Measurements from ENCODE around the gene USP33. TPM values are rescaled to one million over a fixed set of nuclear protein-coding genes. Genes with fewer than 3 reads are reported as not detected.
A peak's percentile ranks its signal among the peaks of the same experiment; 100 is the strongest.

USP33 gene
- total and polyA plus RNA-seq, 9 of the 15 experiments (the other 6 are each of a cell fraction or from before 2014, with no cell fraction given), result 22.4 to 83.5 (median 44.7) TPM

DNA sequence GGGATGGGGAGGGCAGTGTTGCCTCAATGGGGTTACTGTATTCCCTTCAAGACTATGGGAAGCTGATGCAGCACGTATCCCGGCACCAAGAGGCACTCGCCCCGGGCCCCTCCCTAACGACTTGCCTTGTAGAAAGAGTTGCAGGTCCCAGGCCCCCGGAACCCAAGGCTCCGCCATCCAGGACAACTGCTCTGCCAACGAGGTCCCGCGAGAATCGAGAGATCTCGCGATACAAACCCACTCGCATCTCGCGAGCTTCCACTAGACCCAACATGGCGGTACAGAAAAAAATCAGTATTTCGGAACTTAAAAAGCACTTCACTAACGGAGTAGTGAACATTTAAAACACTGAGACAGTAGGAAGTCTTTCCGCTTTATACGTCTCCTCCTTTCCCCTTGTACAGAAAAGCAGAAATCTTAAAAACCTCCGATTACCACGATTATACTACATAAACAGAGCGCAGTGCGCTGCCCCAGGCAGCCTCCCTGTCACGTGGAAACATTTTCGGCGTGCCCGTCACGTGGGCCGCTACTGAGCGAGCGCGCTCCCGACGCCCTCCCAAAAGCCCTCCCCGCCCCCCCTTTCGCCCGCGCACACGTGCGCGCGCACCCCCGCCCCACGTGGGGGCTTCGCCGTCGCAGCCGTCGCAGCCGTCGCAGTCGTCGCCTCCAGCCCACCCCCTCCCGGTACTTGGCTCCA, 77.0 kb downstream of the USP33 start, which contains the start of gene ZZZ3 (continued):
- TF ChIP-seq HDAC1 (IDR thresholded peaks at IDR 0.05) (peak in 1 of 2 experiments; percentile 37; a peak in 2 of 4 replicates), GTF2F1 (IDR thresholded peaks at IDR 0.05; ENCODE audit: low read depth, low read length) (no peak), NRF1 (conservative IDR thresholded peaks at IDR 0.05 in 1 of 2, IDR thresholded peaks at IDR 0.05 in 1 of 2) (peak in 1 of 2 experiments; percentile 49; a peak in 3 of 4 replicates), EP400 (IDR thresholded peaks at IDR 0.05) (peak; percentile 97), ZNF324 (CRISPR knock-in tag; IDR thresholded peaks at IDR 0.05) (no peak), CHD2 (IDR thresholded peaks at IDR 0.05; ENCODE audit: low read depth, low read length) (peak; percentile 99), ZNF444 (CRISPR knock-in tag; IDR thresholded peaks at IDR 0.05) (no peak), SMAD4 (CRISPR knock-in tag; conservative IDR thresholded peaks at IDR 0.05) (no peak), ZNF830 (CRISPR knock-in tag; IDR thresholded peaks at IDR 0.05) (0 out of 2 replicates have a peak, but pooled peaks have one; percentile 35), SIN3B (IDR thresholded peaks at IDR 0.05; ENCODE audit: low read depth) (peak; percentile 96), POLR2AphosphoS5 (IDR thresholded peaks at IDR 0.05; ENCODE audit: control insufficient read depth, insufficient read depth, low read depth, low read length) (peak; percentile 4; the same call in 1 of the 2 replicates), MAFF (IDR thresholded peaks at IDR 0.05; ENCODE audit: low read length) (peak; percentile 84; the same call in 1 of the 2 replicates)
- TF ChIP-seq, protein P1, sequence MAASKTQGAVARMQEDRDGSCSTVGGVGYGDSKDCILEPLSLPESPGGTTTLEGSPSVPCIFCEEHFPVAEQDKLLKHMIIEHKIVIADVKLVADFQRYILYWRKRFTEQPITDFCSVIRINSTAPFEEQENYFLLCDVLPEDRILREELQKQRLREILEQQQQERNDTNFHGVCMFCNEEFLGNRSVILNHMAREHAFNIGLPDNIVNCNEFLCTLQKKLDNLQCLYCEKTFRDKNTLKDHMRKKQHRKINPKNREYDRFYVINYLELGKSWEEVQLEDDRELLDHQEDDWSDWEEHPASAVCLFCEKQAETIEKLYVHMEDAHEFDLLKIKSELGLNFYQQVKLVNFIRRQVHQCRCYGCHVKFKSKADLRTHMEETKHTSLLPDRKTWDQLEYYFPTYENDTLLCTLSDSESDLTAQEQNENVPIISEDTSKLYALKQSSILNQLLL (CRISPR knock-in tag; IDR thresholded peaks at IDR 0.05; ENCODE audit: borderline replicate concordance), result no peak
- TF ChIP-seq, protein P2, sequence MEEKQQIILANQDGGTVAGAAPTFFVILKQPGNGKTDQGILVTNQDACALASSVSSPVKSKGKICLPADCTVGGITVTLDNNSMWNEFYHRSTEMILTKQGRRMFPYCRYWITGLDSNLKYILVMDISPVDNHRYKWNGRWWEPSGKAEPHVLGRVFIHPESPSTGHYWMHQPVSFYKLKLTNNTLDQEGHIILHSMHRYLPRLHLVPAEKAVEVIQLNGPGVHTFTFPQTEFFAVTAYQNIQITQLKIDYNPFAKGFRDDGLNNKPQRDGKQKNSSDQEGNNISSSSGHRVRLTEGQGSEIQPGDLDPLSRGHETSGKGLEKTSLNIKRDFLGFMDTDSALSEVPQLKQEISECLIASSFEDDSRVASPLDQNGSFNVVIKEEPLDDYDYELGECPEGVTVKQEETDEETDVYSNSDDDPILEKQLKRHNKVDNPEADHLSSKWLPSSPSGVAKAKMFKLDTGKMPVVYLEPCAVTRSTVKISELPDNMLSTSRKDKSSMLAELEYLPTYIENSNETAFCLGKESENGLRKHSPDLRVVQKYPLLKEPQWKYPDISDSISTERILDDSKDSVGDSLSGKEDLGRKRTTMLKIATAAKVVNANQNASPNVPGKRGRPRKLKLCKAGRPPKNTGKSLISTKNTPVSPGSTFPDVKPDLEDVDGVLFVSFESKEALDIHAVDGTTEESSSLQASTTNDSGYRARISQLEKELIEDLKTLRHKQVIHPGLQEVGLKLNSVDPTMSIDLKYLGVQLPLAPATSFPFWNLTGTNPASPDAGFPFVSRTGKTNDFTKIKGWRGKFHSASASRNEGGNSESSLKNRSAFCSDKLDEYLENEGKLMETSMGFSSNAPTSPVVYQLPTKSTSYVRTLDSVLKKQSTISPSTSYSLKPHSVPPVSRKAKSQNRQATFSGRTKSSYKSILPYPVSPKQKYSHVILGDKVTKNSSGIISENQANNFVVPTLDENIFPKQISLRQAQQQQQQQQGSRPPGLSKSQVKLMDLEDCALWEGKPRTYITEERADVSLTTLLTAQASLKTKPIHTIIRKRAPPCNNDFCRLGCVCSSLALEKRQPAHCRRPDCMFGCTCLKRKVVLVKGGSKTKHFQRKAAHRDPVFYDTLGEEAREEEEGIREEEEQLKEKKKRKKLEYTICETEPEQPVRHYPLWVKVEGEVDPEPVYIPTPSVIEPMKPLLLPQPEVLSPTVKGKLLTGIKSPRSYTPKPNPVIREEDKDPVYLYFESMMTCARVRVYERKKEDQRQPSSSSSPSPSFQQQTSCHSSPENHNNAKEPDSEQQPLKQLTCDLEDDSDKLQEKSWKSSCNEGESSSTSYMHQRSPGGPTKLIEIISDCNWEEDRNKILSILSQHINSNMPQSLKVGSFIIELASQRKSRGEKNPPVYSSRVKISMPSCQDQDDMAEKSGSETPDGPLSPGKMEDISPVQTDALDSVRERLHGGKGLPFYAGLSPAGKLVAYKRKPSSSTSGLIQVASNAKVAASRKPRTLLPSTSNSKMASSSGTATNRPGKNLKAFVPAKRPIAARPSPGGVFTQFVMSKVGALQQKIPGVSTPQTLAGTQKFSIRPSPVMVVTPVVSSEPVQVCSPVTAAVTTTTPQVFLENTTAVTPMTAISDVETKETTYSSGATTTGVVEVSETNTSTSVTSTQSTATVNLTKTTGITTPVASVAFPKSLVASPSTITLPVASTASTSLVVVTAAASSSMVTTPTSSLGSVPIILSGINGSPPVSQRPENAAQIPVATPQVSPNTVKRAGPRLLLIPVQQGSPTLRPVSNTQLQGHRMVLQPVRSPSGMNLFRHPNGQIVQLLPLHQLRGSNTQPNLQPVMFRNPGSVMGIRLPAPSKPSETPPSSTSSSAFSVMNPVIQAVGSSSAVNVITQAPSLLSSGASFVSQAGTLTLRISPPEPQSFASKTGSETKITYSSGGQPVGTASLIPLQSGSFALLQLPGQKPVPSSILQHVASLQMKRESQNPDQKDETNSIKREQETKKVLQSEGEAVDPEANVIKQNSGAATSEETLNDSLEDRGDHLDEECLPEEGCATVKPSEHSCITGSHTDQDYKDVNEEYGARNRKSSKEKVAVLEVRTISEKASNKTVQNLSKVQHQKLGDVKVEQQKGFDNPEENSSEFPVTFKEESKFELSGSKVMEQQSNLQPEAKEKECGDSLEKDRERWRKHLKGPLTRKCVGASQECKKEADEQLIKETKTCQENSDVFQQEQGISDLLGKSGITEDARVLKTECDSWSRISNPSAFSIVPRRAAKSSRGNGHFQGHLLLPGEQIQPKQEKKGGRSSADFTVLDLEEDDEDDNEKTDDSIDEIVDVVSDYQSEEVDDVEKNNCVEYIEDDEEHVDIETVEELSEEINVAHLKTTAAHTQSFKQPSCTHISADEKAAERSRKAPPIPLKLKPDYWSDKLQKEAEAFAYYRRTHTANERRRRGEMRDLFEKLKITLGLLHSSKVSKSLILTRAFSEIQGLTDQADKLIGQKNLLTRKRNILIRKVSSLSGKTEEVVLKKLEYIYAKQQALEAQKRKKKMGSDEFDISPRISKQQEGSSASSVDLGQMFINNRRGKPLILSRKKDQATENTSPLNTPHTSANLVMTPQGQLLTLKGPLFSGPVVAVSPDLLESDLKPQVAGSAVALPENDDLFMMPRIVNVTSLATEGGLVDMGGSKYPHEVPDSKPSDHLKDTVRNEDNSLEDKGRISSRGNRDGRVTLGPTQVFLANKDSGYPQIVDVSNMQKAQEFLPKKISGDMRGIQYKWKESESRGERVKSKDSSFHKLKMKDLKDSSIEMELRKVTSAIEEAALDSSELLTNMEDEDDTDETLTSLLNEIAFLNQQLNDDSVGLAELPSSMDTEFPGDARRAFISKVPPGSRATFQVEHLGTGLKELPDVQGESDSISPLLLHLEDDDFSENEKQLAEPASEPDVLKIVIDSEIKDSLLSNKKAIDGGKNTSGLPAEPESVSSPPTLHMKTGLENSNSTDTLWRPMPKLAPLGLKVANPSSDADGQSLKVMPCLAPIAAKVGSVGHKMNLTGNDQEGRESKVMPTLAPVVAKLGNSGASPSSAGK (IDR thresholded peaks at IDR 0.05), result peak; percentile 56
- TF ChIP-seq, protein P3, sequence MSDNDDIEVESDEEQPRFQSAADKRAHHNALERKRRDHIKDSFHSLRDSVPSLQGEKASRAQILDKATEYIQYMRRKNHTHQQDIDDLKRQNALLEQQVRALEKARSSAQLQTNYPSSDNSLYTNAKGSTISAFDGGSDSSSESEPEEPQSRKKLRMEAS (CRISPR knock-in tag; IDR thresholded peaks at IDR 0.05), result peak; percentile 91
